H1 (cell line): ENCODE data around the gene DOK6. TPM values are rescaled to one million over a fixed set of nuclear protein-coding genes. Genes with fewer than 3 reads are reported as not detected.
"Not testable (repeated sequence)": the region's sequence is repeated elsewhere in the genome, so short reads cannot be mapped to it uniquely, and the experiment has no call there.

ENCODE experiments used
- CTCF ChIA-PET: fragments of 300-600 bp; sonication (Branson Sonifier 250); formaldehyde crosslinking; loops from one replicate; lab custom pipeline; 2021; ENCODE audit not compliant: partially characterized antibody; lab: Charles Lee
- POLR2A ChIA-PET: fragments of 300-600 bp; sonication (Branson Sonifier 250); formaldehyde crosslinking; loops from one replicate; lab custom pipeline; 2021; ENCODE audit warnings: inconsistent platforms; ENCODE audit not compliant: partially characterized antibody; lab: Charles Lee
- DNase-seq, 2 experiments: peaks; one replicate each; pipeline versions ENCODE4 v3.0.0 to v3.0.0-alpha.2; 2010 to 2022; ENCODE audit warnings: low spot score in 2 of 2, low read depth in 1 of 2, mixed read lengths in 1 of 2
- FAIRE-seq: peaks from 2 replicates; lab custom pipeline; 2011; peaks lifted over from hg19 to GRCh38; lab: Jason Lieb, UNC
- H2AFZ ChIP-seq: 2 replicates; pipeline ENCODE4 v1.8.1; 2012; ENCODE audit warnings: low read length, inconsistent platforms
- H2AK5ac ChIP-seq: 2 replicates; pipeline ENCODE4 v1.6.1; 2013; ENCODE audit warnings: low read depth, low read length
- H2BK120ac ChIP-seq: replicated peaks from 2 replicates; pipeline ENCODE3; 2013; ENCODE audit warnings: low read depth, low read length, inconsistent platforms
- H2BK12ac ChIP-seq: 2 replicates; pipeline ENCODE4 v1.6.1; 2013; ENCODE audit warnings: low read depth, low read length
- H2BK15ac ChIP-seq: 2 replicates; pipeline ENCODE4 v1.6.1; 2013; ENCODE audit warnings: low read length
- H2BK20ac ChIP-seq: 2 replicates; pipeline ENCODE4 v1.6.1; 2013; ENCODE audit warnings: low read length
- H2BK5ac ChIP-seq: 2 replicates; pipeline ENCODE4 v1.6.1; 2013; ENCODE audit warnings: low read depth, low read length
- H3K14ac ChIP-seq: 2 replicates; pipeline ENCODE4 v1.6.1; 2013; ENCODE audit warnings: inconsistent platforms; ENCODE audit not compliant: insufficient read length
- H3K18ac ChIP-seq: 2 replicates; pipeline ENCODE4 v1.6.1; 2013; ENCODE audit warnings: low read length; ENCODE audit errors: extremely low read depth
- H3K23ac ChIP-seq: 2 replicates; pipeline ENCODE4 v1.6.1; 2013; ENCODE audit warnings: inconsistent platforms; ENCODE audit not compliant: insufficient read length
- H3K23me2 ChIP-seq: 2 replicates; pipeline ENCODE4 v1.6.1; 2013; ENCODE audit warnings: low read depth, low read length
- H3K27ac ChIP-seq: 2 replicates; pipeline ENCODE4 v1.6.1; 2011; ENCODE audit warnings: low read depth, low read length, inconsistent platforms
- H3K27me3 ChIP-seq, 4 experiments: replicated peaks in 1 of 4; 1 replicate in 1 of 4; 2 replicates in 3 of 4; pipeline versions ENCODE4 v1.6.1 to v1.8.1; 2011 to 2013; ENCODE audit warnings: low read length in 3 of 4, mild to moderate bottlenecking in 3 of 4, inconsistent platforms in 2 of 4, mixed read lengths in 2 of 4, moderate library complexity in 1 of 4; ENCODE audit not compliant: control insufficient read depth in 3 of 4, insufficient read depth in 3 of 4; ENCODE audit errors: extremely low read depth in 1 of 4
- H3K36me3 ChIP-seq, 4 experiments: 2 replicates each; pipeline versions ENCODE4 v1.6.1 to v1.8.1; 2011 to 2013; ENCODE audit warnings: mild to moderate bottlenecking in 4 of 4, low read length in 3 of 4, moderate library complexity in 2 of 4, control low read depth in 1 of 4, inconsistent platforms in 1 of 4; ENCODE audit not compliant: insufficient read depth in 4 of 4, control insufficient read depth in 2 of 4
- H3K4ac ChIP-seq: replicated peaks from 2 replicates; pipeline ENCODE3; 2013; ENCODE audit warnings: low read length, low read depth, mixed read lengths, inconsistent platforms; ENCODE audit not compliant: insufficient read length
- H3K4me1 ChIP-seq, 4 experiments: replicated peaks in 1 of 4; 1 replicate in 1 of 4; 2 replicates in 3 of 4; pipeline versions ENCODE4 v1.6.1 to v1.8.1; 2011 to 2013; ENCODE audit warnings: low read length in 3 of 4, inconsistent platforms in 2 of 4, mixed read lengths in 1 of 4; ENCODE audit not compliant: insufficient read depth in 4 of 4, control insufficient read depth in 3 of 4
- H3K4me2 ChIP-seq, 2 experiments: 2 replicates each; pipeline versions ENCODE4 v1.6.1 to v1.8.1; 2011 to 2013; ENCODE audit warnings: low read depth in 2 of 2, low read length in 2 of 2, control low read depth in 1 of 2, inconsistent platforms in 1 of 2, mild to moderate bottlenecking in 1 of 2; ENCODE audit not compliant: insufficient read depth in 1 of 2
- H3K4me3 ChIP-seq, 4 experiments: fragments of 200-600, 300-600 bp in 1 of 4; sonication (generic), shearing (Covaris generic), sonication (Bioruptor Twin) in 1 of 4; 2 replicates each; pipeline versions ENCODE4 v1.5.1 to v1.8.1; 2011 to 2016; ENCODE audit warnings: low read length in 4 of 4, low read depth in 3 of 4, control low read depth in 2 of 4, inconsistent platforms in 2 of 4, mild to moderate bottlenecking in 2 of 4, mixed read lengths in 1 of 4, moderate library complexity in 1 of 4; ENCODE audit not compliant: insufficient read depth in 2 of 4; ENCODE audit errors: extremely low read depth in 1 of 4
- H3K56ac ChIP-seq: replicated peaks from 2 replicates; pipeline ENCODE3; 2013; ENCODE audit warnings: low read depth, mild to moderate bottlenecking, mixed read lengths, low read length, inconsistent platforms; ENCODE audit not compliant: insufficient read length
- H3K79me1 ChIP-seq: 2 replicates; pipeline ENCODE4 v1.6.1; 2013; ENCODE audit warnings: low read depth, low read length, control low read depth
- H3K79me2 ChIP-seq, 2 experiments: 2 replicates each; pipeline versions ENCODE4 v1.6.1 to v1.8.1; 2012 to 2013; ENCODE audit warnings: low read length in 2 of 2, mild to moderate bottlenecking in 2 of 2, inconsistent platforms in 1 of 2; ENCODE audit not compliant: insufficient read depth in 2 of 2, control insufficient read depth in 1 of 2
- H3K9ac ChIP-seq, 4 experiments: replicated peaks in 1 of 4; 1 replicate in 1 of 4; 2 replicates in 3 of 4; pipeline versions ENCODE4 v1.6.1 to v1.8.1; 2011 to 2013; ENCODE audit warnings: low read depth in 3 of 4, low read length in 3 of 4, control low read depth in 2 of 4, mild to moderate bottlenecking in 2 of 4, moderate library complexity in 2 of 4, inconsistent platforms in 1 of 4; ENCODE audit errors: extremely low read depth in 1 of 4
- H3K9me3 ChIP-seq, 2 experiments: 2 replicates each; pipeline versions ENCODE4 v1.6.1 to v1.8.1; 2012 to 2013; ENCODE audit warnings: mild to moderate bottlenecking in 2 of 2, moderate library complexity in 2 of 2, control low read depth in 1 of 2, inconsistent platforms in 1 of 2, low read depth in 1 of 2, low read length in 1 of 2, mixed read lengths in 1 of 2; ENCODE audit not compliant: insufficient read depth in 2 of 2
- H4K20me1 ChIP-seq, 2 experiments: replicated peaks in 1 of 2; 2 replicates each; pipeline versions ENCODE3 to v1.8.1; 2011 to 2013; ENCODE audit warnings: inconsistent platforms in 2 of 2, low read length in 2 of 2, mild to moderate bottlenecking in 1 of 2; ENCODE audit not compliant: insufficient read depth in 2 of 2, control insufficient read depth in 1 of 2
- H4K5ac ChIP-seq: 2 replicates; pipeline ENCODE4 v1.6.1; 2013; ENCODE audit warnings: low read length, low read depth, mixed read lengths, inconsistent platforms; ENCODE audit not compliant: insufficient read length
- H4K8ac ChIP-seq: 2 replicates; pipeline ENCODE4 v1.8.0; 2013; ENCODE audit warnings: mild to moderate bottlenecking, moderate library complexity, low read length, inconsistent platforms; ENCODE audit not compliant: insufficient read depth; ENCODE audit errors: extremely low read depth
- H4K91ac ChIP-seq: replicated peaks from 2 replicates; pipeline ENCODE3; 2013; ENCODE audit warnings: low read length, mixed read lengths, inconsistent platforms; ENCODE audit not compliant: insufficient read length
- WGBS, 2 experiments: shearing (Covaris generic) in 1 of 2; methylation state at CpG; one replicate each; pipeline versions ENCODE4 v1.1.6 to v1.1.7; 2013 to 2015; ENCODE audit warnings: low lambda C conversion rate in 2 of 2, mixed read lengths in 2 of 2, inconsistent platforms in 1 of 2, low coverage in 1 of 2, missing lambda C conversion rate in 1 of 2; ENCODE audit not compliant: insufficient replicate concordance in 2 of 2, insufficient coverage in 1 of 2, insufficient read length in 1 of 2; ENCODE audit errors: extremely low coverage in 1 of 2, missing lambda C conversion rate in 1 of 2; 5-methylcytosine and 5-hydroxymethylcytosine counted together
- polyA plus RNA-seq, 7 experiments: library from polyadenylated mRNA; depleted of rRNA in 3 of 7; stranded (reverse) in 5 of 7; unstranded in 2 of 7; fragments of >200 nt in 5 of 7; fragments of 200-250 nt in 2 of 7; gene quantifications; 1 replicate in 5 of 7; 2 replicates in 1 of 7; 4 replicates in 1 of 7; pipeline versions ENCODE4 v1.2.1 to v1.2.3, GENCODE V29; 2011 to 2013; ENCODE audit warnings: missing spikeins in 2 of 7, mixed read lengths in 2 of 7
- total RNA-seq: library from RNA; stranded (reverse); fragmentation: NEBNext Ultra II Directional; extraction: Animal tissue kit (Norgen Biotek cat#: 25700); gene quantifications from 2 replicates; pipeline ENCODE4 v1.2.1, GENCODE V29; 2021

Gene DOK6
- total and polyA plus RNA-seq, 2 of the 8 experiments (the other 6 are each of a cell fraction or from before 2014, with no cell fraction given), result 0.33 to 0.50 TPM

- H4K91ac ChIP-seq, H4K20me1 ChIP-seq, H2BK120ac ChIP-seq, H2AK5ac ChIP-seq, H3K36me3 ChIP-seq, DNase-seq, H3K14ac ChIP-seq, H3K4me2 ChIP-seq, H4K5ac ChIP-seq, H3K27me3 ChIP-seq, H3K79me1 ChIP-seq, H3K23ac ChIP-seq, H3K4me3 ChIP-seq, H3K56ac ChIP-seq, H2BK12ac ChIP-seq, H3K23me2 ChIP-seq, H3K4ac ChIP-seq, H3K79me2 ChIP-seq, POLR2A ChIA-PET, FAIRE-seq, H3K18ac ChIP-seq, H2BK20ac ChIP-seq, H2BK15ac ChIP-seq, H3K9ac ChIP-seq, H2AFZ ChIP-seq, H2BK5ac ChIP-seq, H3K9me3 ChIP-seq, H4K8ac ChIP-seq, H3K4me1 ChIP-seq, H3K27ac ChIP-seq: not testable (repeated sequence)
- WGBS, 2 experiments, result 89% methylated on average over 5 of the region's 5 CpGs; no CpG with 5 or more reads in 1 of the 2 experiments
- CTCF ChIA-PET, result interaction anchor here (0.7 to 1.5 kb wide), 4 partner anchors 9 to 23 kb away, joined by 3 to 4 read pairs (median 3); no protein-coding TSS in a partner anchor
Observed at GRCh38 chr18:69662090-69662489, 261.4 kb downstream of the DOK6 start.
